HepG2 (cell line): Measurements from ENCODE around the gene AUTS2. TPM values are rescaled to one million over a fixed set of nuclear protein-coding genes. Genes with fewer than 3 reads are reported as not detected.

ENCODE experiments used
- ATAC-seq: fragments of 200-7000 bp; cut with Tn5 transposase; 3 replicates; pipeline ENCODE4 v1.9.1; 2020; ENCODE audit warnings: mild to moderate bottlenecking, moderate library complexity
- BruUV-seq: library from RNA; stranded (reverse); fragments of 400-500 nt; replicated peaks from 2 replicates; lab custom pipeline; 2021; lab: Mats Ljungman, UMichigan
- CTCF ChIA-PET: fragments of 300-600 bp; formaldehyde crosslinking; extraction: SDS; loops from one replicate; lab custom pipeline; 2021; ENCODE audit warnings: low total read pairs, inconsistent platforms, low intra/inter-chr PET ratio; lab: Yijun Ruan, JAX
- POLR2A ChIA-PET: fragments of 350-600 bp; sonication (Branson Sonifier 250); formaldehyde crosslinking; loops from one replicate; lab custom pipeline; 2020; ENCODE audit warnings: antibody characterized with exemption, inconsistent platforms; lab: Yijun Ruan, JAX
- DNase-seq: peaks from one replicate; pipeline ENCODE4 v3.0.0-alpha.2; 2015; ENCODE audit warnings: low spot score
- FAIRE-seq: peaks from 3 replicates; lab custom pipeline; 2011; peaks lifted over from hg19 to GRCh38; lab: Jason Lieb, UNC
- H2AFZ ChIP-seq: one replicate; pipeline ENCODE4 v1.6.1; 2011; ENCODE audit warnings: low read length, inconsistent platforms
- H3K27ac ChIP-seq: fragments of 300-600 bp; 3 replicates; pipeline ENCODE4 v1.8.0; 2011; ENCODE audit warnings: mixed run types, mild to moderate bottlenecking, mixed read lengths, low read length, inconsistent platforms; ENCODE audit not compliant: insufficient read depth; ENCODE audit errors: extremely low read length
- H3K27me3 ChIP-seq, 2 experiments: fragments of 200-600 bp in 1 of 2; 2 replicates in 1 of 2; 3 replicates in 1 of 2; pipeline versions ENCODE4 v1.6.0 to v1.8.0; 2011; ENCODE audit warnings: low read length in 2 of 2, mild to moderate bottlenecking in 2 of 2, moderate library complexity in 2 of 2, inconsistent platforms in 1 of 2; ENCODE audit not compliant: insufficient read depth in 2 of 2, control insufficient read depth in 1 of 2
- H3K36me3 ChIP-seq, 2 experiments: fragments of 200-600 bp in 1 of 2; replicated peaks in 1 of 2; 2 replicates in 1 of 2; 3 replicates in 1 of 2; pipeline versions ENCODE4 v1.5.1 to v1.8.0; 2011; ENCODE audit warnings: low read length in 2 of 2, inconsistent platforms in 1 of 2; ENCODE audit not compliant: insufficient read depth in 2 of 2, control insufficient read depth in 1 of 2
- H3K4me1 ChIP-seq: 2 replicates; pipeline ENCODE4 v1.5.1; 2012; ENCODE audit warnings: low read length, inconsistent platforms; ENCODE audit not compliant: insufficient read depth
- H3K4me2 ChIP-seq: 2 replicates; pipeline ENCODE4 v1.6.0; 2011; ENCODE audit warnings: low read depth, low read length, inconsistent platforms
- H3K4me3 ChIP-seq, 3 experiments: fragments of 200-600 bp in 1 of 3; sonication (generic), shearing (Covaris generic) in 1 of 3; replicated peaks in 1 of 3; 2 replicates each; pipeline ENCODE4 v1.5.1; 2011 to 2016; ENCODE audit warnings: low read length in 3 of 3, inconsistent platforms in 2 of 3, low read depth in 2 of 3, mild to moderate bottlenecking in 2 of 3, control low read depth in 1 of 3, mixed read lengths in 1 of 3; ENCODE audit not compliant: insufficient read depth in 1 of 3
- H3K79me2 ChIP-seq: one replicate; pipeline ENCODE4 v1.6.1; 2011; ENCODE audit warnings: low read length, inconsistent platforms; ENCODE audit not compliant: insufficient read depth
- H3K9ac ChIP-seq: 2 replicates; pipeline ENCODE4 v1.6.0; 2011; ENCODE audit warnings: mild to moderate bottlenecking, low read depth, low read length, inconsistent platforms; ENCODE audit not compliant: insufficient read depth
- H3K9me3 ChIP-seq: 2 replicates; pipeline ENCODE4 v1.5.1; 2012; ENCODE audit warnings: mild to moderate bottlenecking, low read length
- H4K20me1 ChIP-seq: 2 replicates; pipeline ENCODE4 v1.6.0; 2011; ENCODE audit warnings: inconsistent platforms, mild to moderate bottlenecking, low read length, moderate library complexity; ENCODE audit not compliant: insufficient read depth
- AKAP8 ChIP-seq: sonication (generic); formaldehyde crosslinking; IDR thresholded peaks from 2 replicates; pipeline ENCODE4 v1.5.1; 2020; ENCODE audit warnings: mild to moderate bottlenecking, missing genetic modification reagents
- BHLHE40 ChIP-seq: IDR thresholded peaks from 2 replicates; pipeline ENCODE4 v1.6.1; 2011; ENCODE audit warnings: low read length, improper control_type of control experiment
- CENPX ChIP-seq: sonication (generic); formaldehyde crosslinking; IDR thresholded peaks from 2 replicates; pipeline ENCODE4 v1.9.0; 2021; ENCODE audit warnings: mild to moderate bottlenecking, missing genetic modification reagents, moderate library complexity
- SRF ChIP-seq: IDR thresholded peaks from 2 replicates; pipeline ENCODE4 v1.6.1; 2011; ENCODE audit warnings: mild to moderate bottlenecking, low read depth, low read length, moderate library complexity
- SRSF1 ChIP-seq: fragments of 200-400 bp; formaldehyde crosslinking; optimal IDR thresholded peaks from 2 replicates; pipeline ENCODE3; 2017; ENCODE audit warnings: mild to moderate bottlenecking, low read depth, low read length, moderate library complexity
- ZNF441 ChIP-seq: sonication (generic); formaldehyde crosslinking; IDR thresholded peaks from 2 replicates; pipeline ENCODE4 v1.7.0; 2021; ENCODE audit warnings: missing genetic modification reagents, borderline replicate concordance
- WGBS: methylation state at CpG from one replicate; pipeline ENCODE4 v1.1.6; 2017; ENCODE audit warnings: low lambda C conversion rate; 5-methylcytosine and 5-hydroxymethylcytosine counted together
- in situ Hi-C: cut with HindIII; loops from 2 replicates; pipeline ENCODE4 v1.10.0; 2017; ENCODE audit warnings: low pct_unique_long_range_greater_than_20kb; ENCODE audit not compliant: extremely low pct_ligation_motif_present
- intact Hi-C: fragments of 100-400 bp; cut with micrococcal nuclease; formaldehyde crosslinking; loops from one replicate; pipeline ENCODE4 v1.10.0; 2022; ENCODE audit not compliant: unreplicated experiment
- polyA plus RNA-seq, 8 experiments: library from polyadenylated mRNA; depleted of rRNA in 3 of 8; stranded (reverse) in 7 of 8; unstranded in 1 of 8; fragments of >200 nt; fragmentation: Illumina TruSeq in 4 of 8; extraction: Trizol in 4 of 8; gene quantifications; 2 replicates each; pipeline versions ENCODE4 v1.2.1 to v1.2.3, GENCODE V29; 2011 to 2016; ENCODE audit warnings: low read depth in 4 of 8, missing spikeins in 1 of 8, mixed read lengths in 1 of 8; ENCODE audit not compliant: insufficient read depth in 1 of 8
- total RNA-seq, 5 experiments: library from RNA; depleted of rRNA; stranded (reverse); fragments of >200 nt; fragmentation: Illumina TruSeq; extraction: Trizol; gene quantifications; 2 replicates each; pipeline ENCODE4 v1.2.3, GENCODE V29; 2016; ENCODE audit warnings: low read depth in 1 of 5
- TF ChIP-seq, protein P1 (sequence below): sonication (generic); formaldehyde crosslinking; IDR thresholded peaks from 2 replicates; pipeline ENCODE4 v1.8.0; 2022; ENCODE audit warnings: mild to moderate bottlenecking, missing genetic modification reagents, moderate library complexity
- TF ChIP-seq, protein P2 (sequence below): sonication (generic); formaldehyde crosslinking; IDR thresholded peaks from 2 replicates; pipeline ENCODE4 v1.5.0; 2020; ENCODE audit warnings: mild to moderate bottlenecking, missing genetic modification reagents
- TF ChIP-seq, protein P3 (sequence below): sonication (generic); formaldehyde crosslinking; IDR thresholded peaks from 2 replicates; pipeline ENCODE4 v1.8.1; 2023; ENCODE audit warnings: mild to moderate bottlenecking, moderate library complexity, missing genetic modification reagents

AUTS2 gene
- total and polyA plus RNA-seq, 2 of the 13 experiments (the other 11 are each of a cell fraction or from before 2014, with no cell fraction given), result 0.38 TPM; not detected in 1

DNA sequence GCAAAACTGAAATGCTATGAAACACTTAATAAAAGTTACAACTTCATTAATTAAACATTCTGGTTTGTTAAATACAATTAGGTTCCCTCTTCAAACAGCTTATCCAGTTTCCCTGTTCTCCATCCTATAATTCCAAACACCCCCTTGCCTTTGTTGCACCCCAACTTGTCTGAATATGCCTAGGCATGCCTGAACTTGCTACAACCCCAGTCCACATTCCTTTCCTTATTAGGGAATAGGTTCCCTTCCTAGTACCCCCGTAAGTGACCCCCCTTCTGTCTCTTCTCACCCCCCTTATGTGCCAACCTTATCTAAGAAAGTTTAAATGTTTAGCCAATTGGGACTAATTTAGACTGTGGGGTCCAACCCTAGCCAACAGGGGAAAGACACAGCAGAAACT, 1238.0 kb downstream of the AUTS2 start:
- DNase-seq (no peak), FAIRE-seq (no peak), ATAC-seq (no peak)
- WGBS, result 3% methylated on average over 1 of the region's 1 CpG
- TF ChIP-seq ZNF441 (CRISPR knock-in tag), result no peak
- no peak for TF ChIP-seq CENPX
- TF ChIP-seq BHLHE40, result no peak
- no peak for TF ChIP-seq SRSF1
- 0 out of 2 replicates have a peak, but pooled peaks have one; percentile 14 for TF ChIP-seq SRF
- TF ChIP-seq, protein P1, sequence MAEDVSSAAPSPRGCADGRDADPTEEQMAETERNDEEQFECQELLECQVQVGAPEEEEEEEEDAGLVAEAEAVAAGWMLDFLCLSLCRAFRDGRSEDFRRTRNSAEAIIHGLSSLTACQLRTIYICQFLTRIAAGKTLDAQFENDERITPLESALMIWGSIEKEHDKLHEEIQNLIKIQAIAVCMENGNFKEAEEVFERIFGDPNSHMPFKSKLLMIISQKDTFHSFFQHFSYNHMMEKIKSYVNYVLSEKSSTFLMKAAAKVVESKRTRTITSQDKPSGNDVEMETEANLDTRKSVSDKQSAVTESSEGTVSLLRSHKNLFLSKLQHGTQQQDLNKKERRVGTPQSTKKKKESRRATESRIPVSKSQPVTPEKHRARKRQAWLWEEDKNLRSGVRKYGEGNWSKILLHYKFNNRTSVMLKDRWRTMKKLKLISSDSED, result no peak
- TF ChIP-seq, protein P2, sequence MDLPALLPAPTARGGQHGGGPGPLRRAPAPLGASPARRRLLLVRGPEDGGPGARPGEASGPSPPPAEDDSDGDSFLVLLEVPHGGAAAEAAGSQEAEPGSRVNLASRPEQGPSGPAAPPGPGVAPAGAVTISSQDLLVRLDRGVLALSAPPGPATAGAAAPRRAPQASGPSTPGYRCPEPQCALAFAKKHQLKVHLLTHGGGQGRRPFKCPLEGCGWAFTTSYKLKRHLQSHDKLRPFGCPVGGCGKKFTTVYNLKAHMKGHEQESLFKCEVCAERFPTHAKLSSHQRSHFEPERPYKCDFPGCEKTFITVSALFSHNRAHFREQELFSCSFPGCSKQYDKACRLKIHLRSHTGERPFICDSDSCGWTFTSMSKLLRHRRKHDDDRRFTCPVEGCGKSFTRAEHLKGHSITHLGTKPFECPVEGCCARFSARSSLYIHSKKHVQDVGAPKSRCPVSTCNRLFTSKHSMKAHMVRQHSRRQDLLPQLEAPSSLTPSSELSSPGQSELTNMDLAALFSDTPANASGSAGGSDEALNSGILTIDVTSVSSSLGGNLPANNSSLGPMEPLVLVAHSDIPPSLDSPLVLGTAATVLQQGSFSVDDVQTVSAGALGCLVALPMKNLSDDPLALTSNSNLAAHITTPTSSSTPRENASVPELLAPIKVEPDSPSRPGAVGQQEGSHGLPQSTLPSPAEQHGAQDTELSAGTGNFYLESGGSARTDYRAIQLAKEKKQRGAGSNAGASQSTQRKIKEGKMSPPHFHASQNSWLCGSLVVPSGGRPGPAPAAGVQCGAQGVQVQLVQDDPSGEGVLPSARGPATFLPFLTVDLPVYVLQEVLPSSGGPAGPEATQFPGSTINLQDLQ (CRISPR knock-in tag), result no peak
- no peak for TF ChIP-seq AKAP8
- TF ChIP-seq, protein P3, sequence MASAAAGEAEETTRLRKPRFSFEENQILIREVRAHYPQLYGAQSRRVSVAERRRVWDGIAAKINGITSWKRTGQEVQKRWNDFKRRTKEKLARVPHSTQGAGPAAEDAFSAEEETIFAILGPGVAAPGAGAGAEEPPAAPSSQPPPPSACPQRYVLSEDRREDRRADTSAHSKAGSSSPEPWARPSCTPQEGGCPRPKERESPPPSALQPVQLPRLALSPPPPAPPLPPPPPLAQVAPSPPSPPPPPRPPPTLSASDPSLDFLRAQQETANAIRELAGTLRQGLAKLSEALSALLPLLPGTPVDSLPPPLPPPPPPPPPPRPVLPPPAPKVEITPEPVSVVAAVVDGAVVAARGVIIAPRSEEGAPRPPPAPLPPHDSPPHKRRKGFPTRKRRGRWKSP (CRISPR knock-in tag), result no peak
- intact Hi-C loops (no loop called here), in situ Hi-C loops (no loop called here)
- peaks cover 14% of the 10 kb centered on the region for H3K9me3 ChIP-seq
- peaks cover 16% of the 10 kb centered on the region for H3K4me1 ChIP-seq
- H2AFZ ChIP-seq, result no peak overlapping the region
- H4K20me1 ChIP-seq, result no peaks in the 10 kb centered on the region
- H3K9ac ChIP-seq, result no peak overlapping the region
- no peaks in the 10 kb centered on the region for H3K36me3 ChIP-seq
- H3K79me2 ChIP-seq, result no peaks in the 10 kb centered on the region
- BruUV-seq, result no TSS peak
- H3K4me2 ChIP-seq, result no peak overlapping the region
- CTCF ChIA-PET, result no interaction called here
- peaks cover 0 to 7% of the 10 kb centered on the region in 2 experiments; a peak in 1 of 5 replicates for H3K27me3 ChIP-seq
- H3K4me3 ChIP-seq, result no peak overlapping the region
- POLR2A ChIA-PET, result no interaction called here
- no peak overlapping the region for H3K27ac ChIP-seq
